ENCODE results near the gene DYNC1H1.

Gene DYNC1H1

DNA sequence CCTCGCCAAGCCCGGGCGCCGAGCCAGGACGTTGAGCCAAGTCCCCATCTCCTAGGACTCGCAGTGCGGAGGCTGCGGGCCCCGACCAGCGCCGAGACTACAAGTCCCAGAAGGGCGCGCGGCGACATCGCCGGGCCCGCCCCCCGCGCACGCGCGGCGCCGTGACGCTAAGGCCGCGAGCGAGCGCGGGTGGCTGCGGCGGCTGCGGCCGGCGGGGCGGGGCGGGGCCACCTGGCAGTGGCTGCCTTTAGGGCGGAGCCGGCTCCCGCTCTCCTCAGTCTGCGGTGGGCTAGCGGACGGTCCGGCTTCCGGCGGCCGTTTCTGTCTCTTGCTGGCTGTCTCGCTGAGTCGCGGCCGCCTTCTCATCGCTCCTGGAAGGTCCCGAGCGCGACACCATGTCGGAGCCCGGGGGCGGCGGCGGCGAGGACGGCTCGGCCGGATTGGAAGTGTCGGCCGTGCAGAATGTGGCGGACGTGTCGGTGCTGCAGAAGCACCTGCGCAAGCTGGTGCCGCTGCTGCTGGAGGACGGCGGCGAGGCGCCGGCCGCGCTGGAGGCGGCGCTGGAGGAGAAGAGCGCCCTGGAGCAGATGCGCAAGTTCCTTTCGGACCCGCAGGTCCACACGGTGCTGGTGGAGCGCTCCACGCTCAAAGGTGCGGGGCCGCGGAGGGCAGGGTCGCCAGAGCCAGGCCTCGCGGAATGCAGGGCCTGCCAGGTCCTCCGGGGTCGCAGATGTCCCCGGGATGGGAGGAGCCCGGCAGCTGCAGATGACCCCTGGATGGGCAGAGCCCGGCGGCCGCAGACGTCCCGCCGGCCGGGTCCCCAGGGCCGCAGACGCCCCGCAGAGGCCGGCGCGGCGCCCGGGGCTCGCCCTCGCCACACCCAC, at the start of gene DYNC1H1:
DYNC1H1 (plus strand) TSS at position 277 of the 884 bp plus-strand sequence; CDS start at position 396, 119 bp downstream.
- in situ Hi-C loops (cut with HindIII; ENCODE audit: low sequenced_read_pairs), result loop anchor here (25.0 kb wide), 1 partner anchor 252 kb away; no protein-coding TSS in a partner anchor

DNA sequence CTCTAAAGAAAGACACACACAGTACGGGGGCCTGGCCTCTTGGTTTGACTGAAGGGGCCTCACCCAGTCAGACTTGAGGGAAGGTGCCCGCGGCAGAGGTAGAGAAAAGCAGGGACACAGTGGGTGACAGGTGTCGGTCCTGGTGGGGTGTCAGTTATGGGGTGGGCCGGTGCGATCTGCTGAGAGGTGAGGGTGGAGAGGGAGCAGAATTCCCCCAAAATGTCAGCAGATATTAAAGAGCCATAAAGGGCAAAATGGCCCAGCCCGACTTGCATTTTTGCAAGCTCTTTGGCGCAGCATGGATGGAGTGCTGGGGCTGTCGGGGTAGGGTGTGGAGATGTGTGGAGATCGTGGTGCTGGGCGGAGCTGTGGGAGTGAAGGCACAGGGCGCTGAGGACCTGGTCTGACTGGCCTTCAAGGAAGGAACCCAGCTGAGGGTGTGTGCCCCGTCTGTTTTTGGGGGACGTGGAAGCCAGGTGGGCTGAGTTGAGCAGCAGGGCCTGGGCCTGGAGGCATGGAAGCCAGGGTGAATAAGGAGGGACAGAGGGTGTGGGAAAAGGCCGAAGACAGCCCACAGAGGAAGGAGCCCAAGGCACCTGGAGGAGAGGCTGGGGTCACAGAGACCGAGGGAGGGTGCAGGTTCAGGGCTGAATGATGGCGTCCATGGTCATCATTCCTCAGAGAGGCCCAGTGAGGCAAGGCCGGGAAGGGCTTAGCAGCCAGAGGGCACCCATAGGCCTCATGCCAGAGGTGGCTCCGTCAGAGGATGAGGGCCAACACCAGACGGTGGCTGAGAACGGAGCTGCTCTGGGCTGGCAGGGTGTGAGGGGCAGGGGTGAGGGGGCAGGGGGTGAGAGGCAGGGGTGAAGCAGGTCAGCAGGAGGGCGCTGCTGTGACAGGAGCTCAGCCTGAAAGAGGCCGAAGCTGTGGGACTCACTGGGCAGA, 48.2 kb upstream of the DYNC1H1 start:
- in situ Hi-C loops (cut with HindIII; ENCODE audit: low sequenced_read_pairs), result no loop called here

DNA sequence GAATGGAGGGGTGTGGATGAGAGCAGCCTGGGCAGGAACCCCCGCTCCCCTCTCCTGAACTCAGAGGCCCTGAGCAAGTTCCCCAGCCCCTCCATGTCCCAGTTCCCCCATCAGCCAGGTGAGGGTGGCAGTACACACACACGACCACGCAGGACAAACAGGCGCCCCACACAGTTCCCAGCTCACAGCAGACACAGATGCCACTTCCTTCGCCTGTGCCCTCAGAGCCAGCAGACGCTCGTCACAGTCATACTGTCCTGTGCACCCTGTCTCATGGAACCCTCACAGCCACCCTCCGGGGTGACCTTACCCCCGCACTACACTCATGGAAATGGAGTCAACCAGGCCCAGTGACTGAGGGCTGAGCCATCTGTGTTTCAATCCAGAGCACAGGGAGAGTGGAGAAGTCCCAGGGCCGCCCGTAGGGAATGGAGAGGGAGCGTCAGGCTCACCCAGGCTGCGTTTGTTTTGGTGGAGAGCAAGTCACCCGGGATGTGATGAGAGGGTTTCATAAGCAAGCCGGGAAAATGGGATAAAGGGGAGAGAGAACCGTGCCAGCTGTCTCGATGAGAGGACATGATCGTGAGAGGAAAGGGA, 47.5 kb upstream of the DYNC1H1 start:
- in situ Hi-C loops (cut with HindIII; ENCODE audit: low sequenced_read_pairs), result no loop called here

DNA sequence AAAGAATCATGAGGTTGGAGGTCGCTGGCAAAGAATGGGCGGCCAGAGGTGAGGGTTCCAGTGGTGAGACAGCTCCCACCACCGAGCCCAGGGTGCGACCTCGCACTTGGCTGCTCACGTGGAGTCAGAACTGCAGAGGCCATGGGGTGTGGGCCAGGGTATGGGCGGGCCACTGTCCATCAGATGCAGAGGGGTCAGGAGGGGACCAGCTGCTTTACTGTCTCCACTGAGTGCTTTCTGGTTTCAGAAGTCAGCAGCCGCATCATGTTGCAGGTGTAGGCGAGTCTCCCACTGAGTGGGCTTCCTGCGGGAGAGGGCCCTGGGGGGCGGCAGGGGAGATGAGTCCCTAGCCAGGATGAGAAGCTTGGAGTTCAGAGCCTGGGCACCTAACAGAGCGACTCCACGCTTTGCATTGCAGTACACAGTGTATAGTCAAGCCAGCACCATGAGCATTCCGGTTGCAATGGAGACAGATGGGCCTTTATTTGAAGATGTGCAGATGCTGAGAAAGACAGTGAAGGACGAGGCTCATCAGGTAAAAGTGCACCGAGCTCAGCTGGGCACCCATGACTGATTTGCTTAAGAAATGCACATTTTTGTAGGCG, 46.9 kb upstream of the DYNC1H1 start:
- in situ Hi-C loops (cut with HindIII; ENCODE audit: low sequenced_read_pairs), result no loop called here

DNA sequence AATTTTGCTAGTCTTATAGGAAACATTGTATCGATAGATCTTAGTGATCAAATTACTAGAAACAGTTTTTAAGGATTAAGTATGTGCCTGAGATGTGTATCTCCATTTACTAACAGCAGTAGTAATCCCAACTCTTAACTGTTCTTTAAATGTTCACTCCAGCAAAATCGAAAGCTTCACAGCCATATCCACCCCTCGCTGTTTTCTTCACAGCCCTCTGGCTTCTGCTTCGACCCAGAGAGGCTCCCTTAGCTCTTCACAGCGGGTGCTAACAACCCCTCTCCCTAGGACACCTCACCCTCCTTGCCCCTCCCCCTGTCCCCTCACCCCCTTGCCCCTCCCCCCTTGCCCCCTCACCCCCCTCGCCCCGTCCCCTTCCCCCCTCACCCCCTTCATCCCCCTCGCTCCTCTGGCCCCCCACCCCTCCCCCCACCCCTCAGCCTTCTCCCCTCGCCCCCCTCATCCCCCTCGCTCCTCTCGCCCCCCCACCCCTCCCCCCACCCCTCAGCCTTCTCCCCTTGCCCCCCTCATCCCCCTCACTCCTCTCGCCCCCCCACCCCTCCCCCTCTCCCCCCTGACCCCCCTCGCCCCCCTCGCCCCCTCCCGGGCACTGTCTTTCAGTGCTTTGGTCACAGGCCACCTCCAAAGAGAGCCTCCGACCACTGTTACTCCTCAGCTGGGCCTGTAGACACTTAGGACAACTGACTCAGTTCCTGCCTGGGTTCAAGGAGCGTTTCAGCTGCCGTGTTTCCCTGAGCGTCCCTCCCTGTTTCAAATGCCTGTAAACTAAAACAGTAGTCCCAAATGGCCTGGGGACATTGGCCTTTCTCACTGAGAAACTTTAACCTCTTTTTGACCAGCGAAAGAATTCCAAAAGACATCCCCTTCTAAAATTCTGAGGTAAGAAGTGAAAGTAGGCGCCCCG, 46.0 kb upstream of the DYNC1H1 start:
- in situ Hi-C loops (cut with HindIII; ENCODE audit: low sequenced_read_pairs), result no loop called here

DNA sequence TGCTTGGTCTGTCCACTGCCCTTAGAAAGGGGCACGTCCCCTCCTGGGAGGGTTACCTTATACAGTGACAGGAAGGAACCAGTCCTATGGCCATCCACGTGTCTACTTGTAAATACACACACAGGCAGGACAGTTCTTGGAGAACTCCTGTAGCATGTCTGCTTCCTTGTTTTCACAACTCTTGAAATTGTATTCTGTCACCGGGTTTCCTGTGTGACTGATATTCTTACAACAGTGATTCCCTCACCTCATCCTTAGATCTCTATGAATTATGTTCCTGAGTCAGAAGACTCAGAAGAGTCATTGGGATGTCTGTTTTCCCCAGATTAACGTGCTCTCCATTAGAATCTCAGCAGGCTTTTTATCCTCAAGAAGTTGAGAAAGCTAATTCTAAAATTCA, 44.1 kb upstream of the DYNC1H1 start:
- in situ Hi-C loops (cut with HindIII; ENCODE audit: low sequenced_read_pairs), result no loop called here

DNA sequence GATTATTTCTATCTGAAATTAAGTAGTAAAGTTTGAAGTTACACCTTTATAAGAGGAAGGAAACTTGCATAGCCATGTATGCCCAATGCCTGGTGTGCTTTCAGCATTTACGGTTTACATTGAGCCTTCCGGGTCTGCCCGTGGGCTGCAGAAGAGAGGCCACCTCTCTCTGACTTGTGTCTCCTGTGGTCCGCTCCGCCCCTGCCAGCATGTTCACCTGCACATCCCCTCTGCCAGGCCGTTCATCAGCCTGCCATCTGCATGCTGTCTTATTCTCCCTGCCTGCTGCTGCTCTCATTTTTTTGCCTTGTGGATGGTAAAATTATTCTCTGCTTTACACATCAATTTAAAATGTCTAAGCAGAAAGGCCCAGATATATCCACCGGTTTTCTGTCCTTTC, 41.5 kb upstream of the DYNC1H1 start:
- in situ Hi-C loops (cut with HindIII; ENCODE audit: low sequenced_read_pairs), result no loop called here

DNA sequence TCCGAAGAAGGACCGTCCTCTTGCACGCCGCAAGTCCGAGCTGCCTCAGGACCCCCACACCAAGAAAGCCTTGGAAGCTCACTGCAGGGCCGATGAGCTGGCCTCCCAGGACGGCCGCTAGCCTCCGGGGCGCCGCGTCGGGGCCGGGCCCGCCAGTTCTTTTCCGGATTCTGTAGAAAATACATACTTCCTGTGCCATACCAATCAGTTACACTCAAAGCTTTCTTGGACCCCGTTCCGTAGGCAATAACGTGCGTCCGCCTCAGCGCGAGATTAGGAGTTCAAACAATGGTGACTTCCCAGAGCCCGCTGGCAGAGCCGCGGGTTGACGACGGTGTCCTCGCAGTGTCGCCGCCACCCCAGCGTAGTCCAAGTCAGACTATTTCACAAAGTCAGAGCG, 39.2 kb upstream of the DYNC1H1 start:
- in situ Hi-C loops (cut with HindIII; ENCODE audit: low sequenced_read_pairs), result no loop called here

DNA sequence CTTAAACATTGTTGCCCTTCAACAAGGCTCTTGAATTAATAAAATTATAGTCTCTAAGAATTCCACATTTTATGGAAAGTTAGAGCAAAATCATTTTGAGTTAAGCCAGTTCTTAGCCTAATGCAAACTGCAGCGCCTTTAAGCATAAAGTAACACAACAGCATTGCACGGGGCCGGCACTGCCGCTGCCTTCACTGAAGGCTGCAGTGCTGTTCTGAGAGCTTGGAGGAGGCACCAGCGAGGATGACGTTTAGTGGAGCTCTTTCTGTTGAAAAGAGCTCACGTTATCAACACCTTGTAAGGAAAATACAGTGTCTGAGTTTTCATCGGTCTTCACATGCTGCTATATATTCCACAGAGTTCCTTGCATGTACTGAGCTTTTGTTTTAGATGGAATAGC, 38.3 kb upstream of the DYNC1H1 start:
- in situ Hi-C loops (cut with HindIII; ENCODE audit: low sequenced_read_pairs), result no loop called here

DNA sequence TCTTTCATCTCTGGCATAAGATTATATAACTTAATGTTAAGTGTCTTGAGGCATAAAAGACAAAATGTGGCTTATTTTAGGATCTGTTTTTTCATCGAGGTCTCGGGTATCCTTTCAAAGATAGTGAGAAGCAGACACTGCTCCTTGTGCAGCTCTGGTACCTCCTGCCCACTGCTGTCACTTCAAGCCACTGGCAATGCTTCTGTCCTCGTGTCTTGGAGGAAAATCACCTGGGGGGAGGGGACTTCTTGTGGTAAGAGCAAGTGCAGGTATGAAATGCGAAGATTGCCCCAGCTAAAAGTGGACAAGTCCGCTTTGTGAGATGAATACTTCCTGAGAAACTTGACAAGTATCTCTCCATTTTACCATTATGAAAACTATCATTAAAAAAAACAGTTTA, 37.8 kb upstream of the DYNC1H1 start:
- in situ Hi-C loops (cut with HindIII; ENCODE audit: low sequenced_read_pairs), result no loop called here

DNA sequence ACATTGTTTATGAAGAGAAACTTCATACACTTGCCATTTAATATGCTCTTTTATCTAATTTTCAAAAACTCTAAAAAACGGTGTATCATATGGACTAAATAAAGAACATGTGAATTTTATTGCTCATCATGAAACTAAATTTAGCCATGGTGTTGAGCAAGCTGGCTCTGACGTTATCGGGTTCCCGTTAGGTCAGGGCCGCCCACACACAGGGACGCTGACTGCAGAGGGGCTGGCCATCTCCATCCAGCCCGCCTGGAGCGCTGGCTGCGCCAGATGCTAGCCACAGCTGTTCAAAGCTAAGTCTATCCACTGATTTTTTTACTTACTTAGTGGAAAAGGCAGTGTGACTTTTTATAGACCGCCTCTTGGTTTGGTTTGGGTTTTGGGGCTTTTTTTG, 36.5 kb upstream of the DYNC1H1 start:
- in situ Hi-C loops (cut with HindIII; ENCODE audit: low sequenced_read_pairs), result no loop called here

DNA sequence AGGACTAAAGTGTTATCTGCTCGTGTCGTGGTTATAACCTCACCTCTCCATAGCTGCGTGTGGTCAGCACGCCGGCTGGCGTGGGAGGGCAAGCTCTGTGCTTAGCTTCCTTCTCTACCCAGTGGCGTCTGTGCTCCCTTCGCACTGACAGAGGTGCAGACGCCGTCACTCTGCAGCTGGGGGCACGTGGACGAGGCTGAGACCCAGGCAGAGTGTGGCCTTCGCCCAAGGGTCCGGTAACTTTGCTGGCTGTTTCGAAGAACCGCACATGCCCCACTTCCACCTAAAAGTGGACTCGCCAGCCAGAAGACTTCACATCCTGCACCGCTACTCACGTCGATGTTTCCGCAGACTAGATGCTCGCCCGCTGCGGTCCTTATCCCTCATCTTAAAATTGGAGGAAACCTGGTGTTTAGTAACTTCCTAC, 35.9 kb upstream of the DYNC1H1 start:
- in situ Hi-C loops (cut with HindIII; ENCODE audit: low sequenced_read_pairs), result no loop called here

DNA sequence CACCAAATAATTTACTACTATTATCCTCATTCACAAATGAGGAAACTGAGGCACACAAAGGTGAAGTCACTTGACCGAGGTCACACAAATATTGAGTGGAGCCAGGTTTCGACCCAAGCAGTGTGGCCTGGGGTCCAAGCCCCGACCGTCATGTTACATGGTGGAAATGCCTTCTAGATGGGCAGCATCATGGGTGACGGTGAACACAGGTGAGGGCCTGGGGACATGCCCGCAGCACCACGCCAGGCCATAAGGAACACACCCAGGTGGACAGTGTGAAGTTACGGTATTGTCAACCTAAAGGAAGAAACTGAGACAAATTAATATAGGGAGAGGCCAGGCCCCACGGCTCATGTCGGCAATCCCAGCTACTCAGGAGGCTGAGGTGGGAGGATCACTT, 35.3 kb upstream of the DYNC1H1 start:
- in situ Hi-C loops (cut with HindIII; ENCODE audit: low sequenced_read_pairs), result no loop called here

DNA sequence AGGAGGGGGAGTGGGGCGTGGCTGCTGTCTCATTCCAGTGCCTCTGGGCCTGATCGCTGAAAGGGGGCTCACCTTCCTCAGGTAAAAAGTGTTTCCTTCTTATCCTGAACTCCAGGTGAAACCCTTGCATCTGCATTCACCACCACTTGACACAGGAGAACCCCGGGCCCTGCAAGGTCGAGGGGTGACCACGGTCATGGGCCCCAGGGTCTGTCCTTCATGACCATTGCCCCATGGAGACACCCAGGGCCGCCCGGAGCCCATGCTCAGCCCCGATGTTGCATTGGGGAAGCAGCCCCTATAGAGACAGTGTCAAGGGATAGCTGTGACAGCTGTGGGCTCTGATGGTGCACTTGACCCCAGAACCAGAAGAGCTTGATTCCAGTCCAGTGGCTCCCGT, 34.4 kb upstream of the DYNC1H1 start:
- in situ Hi-C loops (cut with HindIII; ENCODE audit: low sequenced_read_pairs), result no loop called here

DNA sequence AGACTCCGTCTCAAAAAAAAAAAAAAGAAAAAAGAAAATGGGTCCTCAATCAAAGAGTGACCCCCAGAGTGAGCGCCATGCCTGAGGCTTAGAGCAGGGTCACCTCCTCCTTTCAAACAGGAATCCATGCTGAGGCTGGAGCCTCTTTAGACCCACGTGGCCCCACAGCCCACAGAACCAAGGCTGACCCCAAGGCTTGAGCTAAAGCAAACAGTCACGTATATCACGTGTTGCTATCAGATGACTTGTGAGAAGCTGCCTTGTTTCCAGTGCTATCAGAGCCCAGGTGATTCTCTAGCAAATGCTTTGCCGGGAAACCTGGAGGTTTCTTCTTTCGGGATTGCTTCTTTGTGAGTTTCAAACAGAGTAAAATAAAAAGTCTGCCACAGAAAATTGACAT, 31.7 kb upstream of the DYNC1H1 start:
- in situ Hi-C loops (cut with HindIII; ENCODE audit: low sequenced_read_pairs), result no loop called here

DNA sequence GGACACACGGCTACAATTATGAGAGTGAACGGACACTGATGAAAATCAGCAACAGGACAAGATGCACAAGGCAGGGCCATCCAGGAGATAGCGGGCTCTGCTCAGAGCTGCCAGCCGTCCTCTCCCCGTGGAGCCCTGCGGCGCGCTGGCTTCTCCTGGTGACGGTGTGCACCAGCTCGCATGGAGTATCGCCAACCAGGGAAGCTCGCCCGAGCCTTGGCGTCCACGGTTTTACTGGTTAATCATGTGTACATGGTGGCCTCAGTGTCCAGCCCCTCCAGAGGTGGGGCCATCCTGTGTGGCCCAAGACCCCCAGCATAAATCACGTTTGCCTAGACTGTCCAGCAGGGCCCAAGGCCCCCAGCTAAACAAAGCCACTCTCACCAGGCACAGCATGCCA, 31.2 kb upstream of the DYNC1H1 start:
- in situ Hi-C loops (cut with HindIII; ENCODE audit: low sequenced_read_pairs), result no loop called here

DNA sequence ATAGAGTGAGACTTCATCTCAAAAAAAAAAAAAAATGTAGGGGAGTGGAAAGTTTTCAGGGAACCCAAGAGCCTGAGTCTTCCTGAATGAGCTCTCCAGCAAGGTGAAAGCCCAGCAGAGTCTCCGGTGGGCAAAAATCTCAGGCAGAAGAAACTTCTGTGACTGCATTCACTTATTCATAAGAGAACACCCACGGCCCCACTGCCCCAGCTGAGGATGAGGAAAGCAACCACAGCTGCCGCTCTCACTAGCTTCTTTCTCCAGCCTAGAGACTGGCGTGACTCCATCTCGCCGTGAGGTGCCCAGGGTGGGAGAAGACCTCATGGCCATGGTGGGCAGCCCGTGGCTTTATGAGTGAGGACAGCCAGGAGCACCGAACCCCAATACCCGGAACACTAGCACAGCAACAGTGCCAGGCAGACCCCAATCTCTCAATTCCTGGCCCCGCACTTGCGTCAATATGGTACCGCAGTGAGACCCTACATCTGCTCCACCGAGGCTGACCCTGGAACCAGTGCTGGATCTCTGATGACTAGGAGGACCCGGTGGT, 29.7 kb upstream of the DYNC1H1 start:
- in situ Hi-C loops (cut with HindIII; ENCODE audit: low sequenced_read_pairs), result no loop called here

DNA sequence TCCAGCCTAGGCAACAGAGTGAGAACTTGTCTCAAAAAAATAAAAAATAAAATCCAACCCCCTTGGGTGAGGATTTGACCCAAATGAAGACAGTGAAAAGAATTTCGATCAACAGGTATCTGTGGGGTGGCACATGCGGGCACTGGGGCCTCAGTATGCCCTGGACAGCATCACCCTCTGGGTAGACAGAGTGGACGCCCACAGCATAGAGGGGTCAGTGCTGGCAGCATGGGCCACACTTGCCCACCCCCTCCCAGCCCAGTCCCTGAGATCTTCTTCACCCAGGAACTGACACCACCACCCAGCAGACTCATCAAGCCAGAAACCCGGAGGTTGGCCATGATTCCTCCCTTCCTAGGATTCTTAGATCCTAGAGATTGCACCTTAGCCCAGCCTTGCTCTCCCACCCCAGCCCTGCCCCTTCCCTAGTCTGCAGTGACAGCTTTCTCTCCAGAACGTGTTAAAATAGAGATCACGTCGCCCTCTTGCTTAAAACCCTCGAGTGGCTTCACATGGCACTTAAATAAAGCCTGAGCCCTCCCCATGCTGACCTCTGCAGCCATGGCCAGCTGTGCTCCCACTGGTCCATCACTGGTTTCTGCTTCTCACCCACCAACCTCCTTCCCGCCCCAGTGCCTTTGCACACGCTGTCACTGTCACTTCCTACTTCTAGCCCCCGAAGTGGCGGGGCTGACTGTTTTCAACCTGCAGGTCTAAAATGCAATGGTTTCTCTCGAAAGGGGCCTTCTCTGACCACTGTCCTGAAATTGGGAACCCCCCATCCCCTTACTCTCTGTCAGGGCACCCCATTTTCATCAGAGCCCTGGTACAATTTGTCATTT, 26.2 kb upstream of the DYNC1H1 start:
- in situ Hi-C loops (cut with HindIII; ENCODE audit: low sequenced_read_pairs), result no loop called here

All from DLD1 (cell line).